GM23338 (cell line): Measurements from ENCODE around the gene LUZP2. TPM values are rescaled to one million over a fixed set of nuclear protein-coding genes. Genes with fewer than 3 reads are reported as not detected.

Experiments
- ATAC-seq: fragments of 200-7000 bp; cut with Tn5 transposase; 3 replicates; pipeline ENCODE4 v1.9.1; 2020
- DNase-seq: peaks from one replicate; pipeline ENCODE4 v3.0.0-alpha.2; 2015; ENCODE audit warnings: low spot score
- H2AFZ ChIP-seq: fragments of 200-600 bp; sonication (generic); 2 replicates; pipeline ENCODE4 v1.8.0; 2016; ENCODE audit warnings: antibody characterized with exemption, mild to moderate bottlenecking, moderate library complexity
- H3F3A ChIP-seq: fragments of 200-600 bp; sonication (generic); replicated peaks from 2 replicates; pipeline ENCODE4 v1.8.0; 2017; ENCODE audit warnings: antibody characterized with exemption, mixed run types, low read depth
- H3K27ac ChIP-seq: fragments of 200-600 bp; sonication (generic); 2 replicates; pipeline ENCODE4 v1.6.1; 2016; ENCODE audit warnings: low read depth
- H3K27me3 ChIP-seq: fragments of 200-600 bp; sonication (generic); 2 replicates; pipeline ENCODE4 v1.8.0; 2016; ENCODE audit warnings: mild to moderate bottlenecking, mixed run types, moderate library complexity; ENCODE audit not compliant: insufficient read depth
- H3K36me3 ChIP-seq: fragments of 200-600 bp; sonication (generic); 2 replicates; pipeline ENCODE4 v1.8.0; 2016; ENCODE audit warnings: mild to moderate bottlenecking; ENCODE audit not compliant: insufficient read depth
- H3K4me1 ChIP-seq: fragments of 200-600 bp; sonication (generic); 2 replicates; pipeline ENCODE4 v1.8.0; 2016; ENCODE audit warnings: mild to moderate bottlenecking, moderate library complexity; ENCODE audit not compliant: insufficient read depth
- H3K4me2 ChIP-seq: fragments of 200-600 bp; sonication (generic); 2 replicates; pipeline ENCODE4 v1.7.1; 2017; ENCODE audit warnings: mixed run types
- H3K4me3 ChIP-seq: fragments of 200-600 bp; sonication (generic); 2 replicates; pipeline ENCODE4 v1.6.1; 2016; ENCODE audit warnings: mixed run types
- H3K79me2 ChIP-seq: fragments of 200-600 bp; sonication (generic); replicated peaks from 2 replicates; pipeline ENCODE4 v1.8.0; 2017; ENCODE audit warnings: mild to moderate bottlenecking; ENCODE audit not compliant: insufficient read depth
- H3K9me2 ChIP-seq: fragments of 200-600 bp; sonication (generic); 2 replicates; pipeline ENCODE4 v1.8.0; 2017; ENCODE audit not compliant: insufficient read depth
- H4K20me1 ChIP-seq: fragments of 200-600 bp; sonication (generic); replicated peaks from 2 replicates; pipeline ENCODE4 v1.8.0; 2017; ENCODE audit warnings: mild to moderate bottlenecking; ENCODE audit not compliant: insufficient read depth
- H3K27ac Mint-ChIP-seq: 2 replicates; pipeline ENCODE4 v1.8.0; 2020; ENCODE audit warnings: inconsistent platforms, mild to moderate bottlenecking, moderate library complexity, mixed read lengths
- H3K27me3 Mint-ChIP-seq: 3 replicates; pipeline ENCODE4 v1.8.0; 2022; ENCODE audit warnings: low read depth, mild to moderate bottlenecking, moderate library complexity, mixed read lengths, inconsistent platforms; ENCODE audit not compliant: insufficient read depth, poor library complexity
- H3K36me3 Mint-ChIP-seq: 3 replicates; pipeline ENCODE4 v1.8.0; 2021; ENCODE audit warnings: low read depth, mild to moderate bottlenecking, inconsistent platforms, moderate library complexity, mixed read lengths
- H3K4me1 Mint-ChIP-seq: 3 replicates; pipeline ENCODE4 v1.8.0; 2020; ENCODE audit warnings: mild to moderate bottlenecking, inconsistent platforms, mixed read lengths
- H3K4me3 Mint-ChIP-seq: 3 replicates; pipeline ENCODE4 v1.8.0; 2021; ENCODE audit warnings: moderate library complexity, mild to moderate bottlenecking, inconsistent platforms, mixed read lengths
- H3K9me3 Mint-ChIP-seq: 3 replicates; pipeline ENCODE4 v1.8.0; 2020; ENCODE audit warnings: moderate library complexity, mild to moderate bottlenecking, inconsistent platforms, mixed read lengths
- CREB1 ChIP-seq: fragments of 250-450 bp; sonication (Bioruptor Pico); IDR thresholded peaks from 2 replicates; pipeline ENCODE4 v1.5.0; 2020; ENCODE audit warnings: low read depth, mild to moderate bottlenecking, moderate library complexity
- EZH2 ChIP-seq: fragments of 200-600 bp; sonication (generic); IDR thresholded peaks from one replicate; pipeline ENCODE4 v1.8.0; 2017; ENCODE audit warnings: antibody characterized with exemption, mild to moderate bottlenecking, low read depth; ENCODE audit not compliant: unreplicated experiment
- EZH2phosphoT487 ChIP-seq: fragments of 200-600 bp; sonication (generic); IDR thresholded peaks from one replicate; pipeline ENCODE4 v1.8.1; 2018; ENCODE audit warnings: antibody characterized with exemption; ENCODE audit not compliant: unreplicated experiment
- JUNB ChIP-seq: IDR thresholded peaks from one replicate; pipeline ENCODE4 v1.6.1; 2016; ENCODE audit warnings: antibody characterized with exemption; ENCODE audit not compliant: unreplicated experiment
- NANOG ChIP-seq: IDR thresholded peaks from 2 replicates; pipeline ENCODE4 v1.6.1; 2016; ENCODE audit warnings: antibody characterized with exemption, borderline replicate concordance
- POLR2AphosphoS5 ChIP-seq: IDR thresholded peaks from 2 replicates; pipeline ENCODE4 v1.6.1; 2016; ENCODE audit warnings: antibody characterized with exemption, low read depth
- STAT1 ChIP-seq: IDR thresholded peaks from one replicate; pipeline ENCODE4 v1.6.1; 2016; ENCODE audit warnings: antibody characterized with exemption; ENCODE audit not compliant: unreplicated experiment
- ZNF114 ChIP-seq: fragments of 250-450 bp; sonication (Bioruptor Pico); IDR thresholded peaks from 2 replicates; pipeline ENCODE4 v1.5.0; 2020; ENCODE audit warnings: mild to moderate bottlenecking, moderate library complexity
- ZNF331 ChIP-seq: fragments of 250-450 bp; sonication (Bioruptor Pico); IDR thresholded peaks from 2 replicates; pipeline ENCODE4 v1.5.0; 2020; ENCODE audit warnings: low read depth, mild to moderate bottlenecking, moderate library complexity
- polyA plus RNA-seq: library from polyadenylated mRNA; unstranded; fragments of >200 nt; fragmentation: Nextera tagmentation; extraction: Ambion mirVana; gene quantifications from 2 replicates; pipeline ENCODE4 v1.2.1, GENCODE V29; 2016
- total RNA-seq: library from RNA; depleted of rRNA; stranded (reverse); fragments of >200 nt; shearing (Covaris generic); gene quantifications from 2 replicates; pipeline ENCODE4 v1.2.3, GENCODE V29; 2014
- TF ChIP-seq, protein P1 (sequence below), 2 experiments: fragments of 200-600 bp in 1 of 2; sonication (generic) in 1 of 2; conservative IDR thresholded peaks; 2 replicates each; pipeline versions ENCODE4 v1.5.1 to v1.6.1; 2016 to 2017; ENCODE audit warnings: antibody characterized with exemption in 2 of 2, low read depth in 2 of 2, mild to moderate bottlenecking in 2 of 2, moderate library complexity in 1 of 2
- TF ChIP-seq, protein P2 (sequence below): IDR thresholded peaks from one replicate; pipeline ENCODE4 v1.6.1; 2018; ENCODE audit warnings: antibody characterized with exemption; ENCODE audit not compliant: unreplicated experiment
- TF ChIP-seq, protein P3 (sequence below): fragments of 250-450 bp; sonication (Bioruptor Pico); IDR thresholded peaks from 2 replicates; pipeline ENCODE4 v1.5.0; 2020; ENCODE audit warnings: mild to moderate bottlenecking, moderate library complexity
- TF ChIP-seq, protein P4 (sequence below): IDR thresholded peaks from 2 replicates; pipeline ENCODE4 v1.6.1; 2016; ENCODE audit warnings: antibody characterized with exemption

LUZP2 gene
- total and polyA plus RNA-seq, 2 experiments from 2014 or later: 2.0 to 9.2 TPM

DNA sequence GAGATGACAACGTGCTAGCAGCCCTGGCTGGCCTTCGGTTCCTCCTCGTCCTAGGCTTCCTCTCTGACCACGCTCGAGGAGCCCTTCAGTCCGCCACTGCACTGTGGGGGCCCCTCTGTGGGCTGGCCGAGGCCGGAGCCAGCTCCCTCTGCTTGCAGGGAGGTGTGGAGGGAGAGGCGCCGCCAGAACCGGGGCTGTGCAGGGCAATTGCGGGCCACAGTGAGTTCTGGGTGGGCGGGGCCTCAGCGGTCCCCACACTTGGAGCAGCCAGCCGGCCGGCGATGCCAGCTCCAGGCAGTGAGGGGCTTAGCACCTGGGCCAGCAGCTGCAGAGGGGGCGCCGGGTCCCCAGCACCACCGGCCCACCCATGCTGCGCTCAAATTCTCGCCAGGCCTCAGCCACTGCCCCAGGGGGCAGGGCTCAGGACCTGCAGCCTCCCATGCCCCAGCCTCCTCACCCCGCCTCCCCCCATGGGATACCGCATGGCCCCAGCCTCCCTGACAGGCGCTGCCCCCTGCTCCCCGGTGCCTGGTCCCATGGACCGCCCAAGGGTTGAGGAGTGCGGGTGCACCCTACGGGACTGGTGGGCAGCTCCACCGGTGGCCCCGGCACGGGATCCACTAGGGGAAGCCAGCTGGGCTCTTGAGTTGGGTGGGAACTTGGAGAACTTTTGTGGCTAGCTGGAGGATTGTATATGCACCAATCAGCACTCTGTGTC lies 399.4 kb downstream of the LUZP2 start:
- peaks cover 7% of the 10 kb centered on the region; the same call in 1 of the 3 replicates for H3K36me3 Mint-ChIP-seq
- 0 out of 2 replicates have a peak, but pooled peaks cover 9% of the 10 kb centered on the region for H3K4me1 ChIP-seq
- H3K27me3 ChIP-seq: no peaks in the 10 kb centered on the region
- H3K36me3 ChIP-seq: no peaks in the 10 kb centered on the region
- H3K4me3 ChIP-seq: no peak overlapping the region
- H3K9me2 ChIP-seq: peaks cover 3% of the 10 kb centered on the region; the same call in 1 of the 2 replicates
- no peak overlapping the region for H2AFZ ChIP-seq
- no peak for ATAC-seq
- no peak overlapping the region for H3K4me3 Mint-ChIP-seq
- no peak overlapping the region for H3K27ac ChIP-seq
- no peak for DNase-seq
- H3K27ac Mint-ChIP-seq: no peak overlapping the region
- TF ChIP-seq ZNF114: no peak
- TF ChIP-seq JUNB: no peak
- TF ChIP-seq, protein P1, sequence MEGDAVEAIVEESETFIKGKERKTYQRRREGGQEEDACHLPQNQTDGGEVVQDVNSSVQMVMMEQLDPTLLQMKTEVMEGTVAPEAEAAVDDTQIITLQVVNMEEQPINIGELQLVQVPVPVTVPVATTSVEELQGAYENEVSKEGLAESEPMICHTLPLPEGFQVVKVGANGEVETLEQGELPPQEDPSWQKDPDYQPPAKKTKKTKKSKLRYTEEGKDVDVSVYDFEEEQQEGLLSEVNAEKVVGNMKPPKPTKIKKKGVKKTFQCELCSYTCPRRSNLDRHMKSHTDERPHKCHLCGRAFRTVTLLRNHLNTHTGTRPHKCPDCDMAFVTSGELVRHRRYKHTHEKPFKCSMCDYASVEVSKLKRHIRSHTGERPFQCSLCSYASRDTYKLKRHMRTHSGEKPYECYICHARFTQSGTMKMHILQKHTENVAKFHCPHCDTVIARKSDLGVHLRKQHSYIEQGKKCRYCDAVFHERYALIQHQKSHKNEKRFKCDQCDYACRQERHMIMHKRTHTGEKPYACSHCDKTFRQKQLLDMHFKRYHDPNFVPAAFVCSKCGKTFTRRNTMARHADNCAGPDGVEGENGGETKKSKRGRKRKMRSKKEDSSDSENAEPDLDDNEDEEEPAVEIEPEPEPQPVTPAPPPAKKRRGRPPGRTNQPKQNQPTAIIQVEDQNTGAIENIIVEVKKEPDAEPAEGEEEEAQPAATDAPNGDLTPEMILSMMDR (conservative IDR thresholded peaks at IDR 0.05; ENCODE audit: low read depth in 2 of 2): no peak
- no peak for TF ChIP-seq NANOG
- no peak for TF ChIP-seq POLR2AphosphoS5
- TF ChIP-seq, protein P2, sequence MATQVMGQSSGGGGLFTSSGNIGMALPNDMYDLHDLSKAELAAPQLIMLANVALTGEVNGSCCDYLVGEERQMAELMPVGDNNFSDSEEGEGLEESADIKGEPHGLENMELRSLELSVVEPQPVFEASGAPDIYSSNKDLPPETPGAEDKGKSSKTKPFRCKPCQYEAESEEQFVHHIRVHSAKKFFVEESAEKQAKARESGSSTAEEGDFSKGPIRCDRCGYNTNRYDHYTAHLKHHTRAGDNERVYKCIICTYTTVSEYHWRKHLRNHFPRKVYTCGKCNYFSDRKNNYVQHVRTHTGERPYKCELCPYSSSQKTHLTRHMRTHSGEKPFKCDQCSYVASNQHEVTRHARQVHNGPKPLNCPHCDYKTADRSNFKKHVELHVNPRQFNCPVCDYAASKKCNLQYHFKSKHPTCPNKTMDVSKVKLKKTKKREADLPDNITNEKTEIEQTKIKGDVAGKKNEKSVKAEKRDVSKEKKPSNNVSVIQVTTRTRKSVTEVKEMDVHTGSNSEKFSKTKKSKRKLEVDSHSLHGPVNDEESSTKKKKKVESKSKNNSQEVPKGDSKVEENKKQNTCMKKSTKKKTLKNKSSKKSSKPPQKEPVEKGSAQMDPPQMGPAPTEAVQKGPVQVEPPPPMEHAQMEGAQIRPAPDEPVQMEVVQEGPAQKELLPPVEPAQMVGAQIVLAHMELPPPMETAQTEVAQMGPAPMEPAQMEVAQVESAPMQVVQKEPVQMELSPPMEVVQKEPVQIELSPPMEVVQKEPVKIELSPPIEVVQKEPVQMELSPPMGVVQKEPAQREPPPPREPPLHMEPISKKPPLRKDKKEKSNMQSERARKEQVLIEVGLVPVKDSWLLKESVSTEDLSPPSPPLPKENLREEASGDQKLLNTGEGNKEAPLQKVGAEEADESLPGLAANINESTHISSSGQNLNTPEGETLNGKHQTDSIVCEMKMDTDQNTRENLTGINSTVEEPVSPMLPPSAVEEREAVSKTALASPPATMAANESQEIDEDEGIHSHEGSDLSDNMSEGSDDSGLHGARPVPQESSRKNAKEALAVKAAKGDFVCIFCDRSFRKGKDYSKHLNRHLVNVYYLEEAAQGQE: no peak
- TF ChIP-seq CREB1 (CRISPR knock-in tag): no peak
- no peak for TF ChIP-seq EZH2phosphoT487
- TF ChIP-seq, protein P3, sequence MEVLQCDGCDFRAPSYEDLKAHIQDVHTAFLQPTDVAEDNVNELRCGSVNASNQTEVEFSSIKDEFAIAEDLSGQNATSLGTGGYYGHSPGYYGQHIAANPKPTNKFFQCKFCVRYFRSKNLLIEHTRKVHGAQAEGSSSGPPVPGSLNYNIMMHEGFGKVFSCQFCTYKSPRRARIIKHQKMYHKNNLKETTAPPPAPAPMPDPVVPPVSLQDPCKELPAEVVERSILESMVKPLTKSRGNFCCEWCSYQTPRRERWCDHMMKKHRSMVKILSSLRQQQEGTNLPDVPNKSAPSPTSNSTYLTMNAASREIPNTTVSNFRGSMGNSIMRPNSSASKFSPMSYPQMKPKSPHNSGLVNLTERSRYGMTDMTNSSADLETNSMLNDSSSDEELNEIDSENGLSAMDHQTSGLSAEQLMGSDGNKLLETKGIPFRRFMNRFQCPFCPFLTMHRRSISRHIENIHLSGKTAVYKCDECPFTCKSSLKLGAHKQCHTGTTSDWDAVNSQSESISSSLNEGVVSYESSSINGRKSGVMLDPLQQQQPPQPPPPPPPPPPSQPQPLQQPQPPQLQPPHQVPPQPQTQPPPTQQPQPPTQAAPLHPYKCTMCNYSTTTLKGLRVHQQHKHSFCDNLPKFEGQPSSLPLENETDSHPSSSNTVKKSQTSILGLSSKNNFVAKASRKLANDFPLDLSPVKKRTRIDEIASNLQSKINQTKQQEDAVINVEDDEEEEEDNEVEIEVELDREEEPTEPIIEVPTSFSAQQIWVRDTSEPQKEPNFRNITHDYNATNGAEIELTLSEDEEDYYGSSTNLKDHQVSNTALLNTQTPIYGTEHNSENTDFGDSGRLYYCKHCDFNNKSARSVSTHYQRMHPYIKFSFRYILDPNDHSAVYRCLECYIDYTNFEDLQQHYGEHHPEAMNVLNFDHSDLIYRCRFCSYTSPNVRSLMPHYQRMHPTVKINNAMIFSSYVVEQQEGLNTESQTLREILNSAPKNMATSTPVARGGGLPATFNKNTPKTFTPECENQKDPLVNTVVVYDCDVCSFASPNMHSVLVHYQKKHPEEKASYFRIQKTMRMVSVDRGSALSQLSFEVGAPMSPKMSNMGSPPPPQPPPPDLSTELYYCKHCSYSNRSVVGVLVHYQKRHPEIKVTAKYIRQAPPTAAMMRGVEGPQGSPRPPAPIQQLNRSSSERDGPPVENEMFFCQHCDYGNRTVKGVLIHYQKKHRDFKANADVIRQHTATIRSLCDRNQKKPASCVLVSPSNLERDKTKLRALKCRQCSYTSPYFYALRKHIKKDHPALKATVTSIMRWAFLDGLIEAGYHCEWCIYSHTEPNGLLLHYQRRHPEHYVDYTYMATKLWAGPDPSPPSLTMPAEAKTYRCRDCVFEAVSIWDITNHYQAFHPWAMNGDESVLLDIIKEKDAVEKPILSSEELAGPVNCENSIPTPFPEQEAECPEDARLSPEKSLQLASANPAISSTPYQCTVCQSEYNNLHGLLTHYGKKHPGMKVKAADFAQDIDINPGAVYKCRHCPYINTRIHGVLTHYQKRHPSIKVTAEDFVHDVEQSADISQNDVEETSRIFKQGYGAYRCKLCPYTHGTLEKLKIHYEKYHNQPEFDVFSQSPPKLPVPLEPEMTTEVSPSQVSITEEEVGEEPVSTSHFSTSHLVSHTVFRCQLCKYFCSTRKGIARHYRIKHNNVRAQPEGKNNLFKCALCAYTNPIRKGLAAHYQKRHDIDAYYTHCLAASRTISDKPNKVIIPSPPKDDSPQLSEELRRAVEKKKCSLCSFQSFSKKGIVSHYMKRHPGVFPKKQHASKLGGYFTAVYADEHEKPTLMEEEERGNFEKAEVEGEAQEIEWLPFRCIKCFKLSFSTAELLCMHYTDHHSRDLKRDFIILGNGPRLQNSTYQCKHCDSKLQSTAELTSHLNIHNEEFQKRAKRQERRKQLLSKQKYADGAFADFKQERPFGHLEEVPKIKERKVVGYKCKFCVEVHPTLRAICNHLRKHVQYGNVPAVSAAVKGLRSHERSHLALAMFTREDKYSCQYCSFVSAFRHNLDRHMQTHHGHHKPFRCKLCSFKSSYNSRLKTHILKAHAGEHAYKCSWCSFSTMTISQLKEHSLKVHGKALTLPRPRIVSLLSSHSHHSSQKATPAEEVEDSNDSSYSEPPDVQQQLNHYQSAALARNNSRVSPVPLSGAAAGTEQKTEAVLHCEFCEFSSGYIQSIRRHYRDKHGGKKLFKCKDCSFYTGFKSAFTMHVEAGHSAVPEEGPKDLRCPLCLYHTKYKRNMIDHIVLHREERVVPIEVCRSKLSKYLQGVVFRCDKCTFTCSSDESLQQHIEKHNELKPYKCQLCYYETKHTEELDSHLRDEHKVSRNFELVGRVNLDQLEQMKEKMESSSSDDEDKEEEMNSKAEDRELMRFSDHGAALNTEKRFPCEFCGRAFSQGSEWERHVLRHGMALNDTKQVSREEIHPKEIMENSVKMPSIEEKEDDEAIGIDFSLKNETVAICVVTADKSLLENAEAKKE: no peak
- TF ChIP-seq STAT1: no peak
- TF ChIP-seq, protein P4, sequence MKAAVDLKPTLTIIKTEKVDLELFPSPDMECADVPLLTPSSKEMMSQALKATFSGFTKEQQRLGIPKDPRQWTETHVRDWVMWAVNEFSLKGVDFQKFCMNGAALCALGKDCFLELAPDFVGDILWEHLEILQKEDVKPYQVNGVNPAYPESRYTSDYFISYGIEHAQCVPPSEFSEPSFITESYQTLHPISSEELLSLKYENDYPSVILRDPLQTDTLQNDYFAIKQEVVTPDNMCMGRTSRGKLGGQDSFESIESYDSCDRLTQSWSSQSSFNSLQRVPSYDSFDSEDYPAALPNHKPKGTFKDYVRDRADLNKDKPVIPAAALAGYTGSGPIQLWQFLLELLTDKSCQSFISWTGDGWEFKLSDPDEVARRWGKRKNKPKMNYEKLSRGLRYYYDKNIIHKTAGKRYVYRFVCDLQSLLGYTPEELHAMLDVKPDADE: no peak
- no peak for TF ChIP-seq EZH2
- no peak for TF ChIP-seq ZNF331 (CRISPR knock-in tag)
- no peak overlapping the region for H3K4me2 ChIP-seq
- peaks cover 2% of the 10 kb centered on the region for H3K27me3 Mint-ChIP-seq
- H3K79me2 ChIP-seq: no peaks in the 10 kb centered on the region
- no peaks in the 10 kb centered on the region for H3F3A ChIP-seq
- peaks cover 6% of the 10 kb centered on the region for H3K4me1 Mint-ChIP-seq
- peaks cover 9% of the 10 kb centered on the region; the same call in 2 of the 3 replicates for H3K9me3 Mint-ChIP-seq
- no peaks in the 10 kb centered on the region for H4K20me1 ChIP-seq
